ENCODE measurements around the gene MAP3K10.
A peak's percentile ranks its signal among the peaks of the same experiment; 100 is the strongest.

The MAP3K10 gene

DNA sequence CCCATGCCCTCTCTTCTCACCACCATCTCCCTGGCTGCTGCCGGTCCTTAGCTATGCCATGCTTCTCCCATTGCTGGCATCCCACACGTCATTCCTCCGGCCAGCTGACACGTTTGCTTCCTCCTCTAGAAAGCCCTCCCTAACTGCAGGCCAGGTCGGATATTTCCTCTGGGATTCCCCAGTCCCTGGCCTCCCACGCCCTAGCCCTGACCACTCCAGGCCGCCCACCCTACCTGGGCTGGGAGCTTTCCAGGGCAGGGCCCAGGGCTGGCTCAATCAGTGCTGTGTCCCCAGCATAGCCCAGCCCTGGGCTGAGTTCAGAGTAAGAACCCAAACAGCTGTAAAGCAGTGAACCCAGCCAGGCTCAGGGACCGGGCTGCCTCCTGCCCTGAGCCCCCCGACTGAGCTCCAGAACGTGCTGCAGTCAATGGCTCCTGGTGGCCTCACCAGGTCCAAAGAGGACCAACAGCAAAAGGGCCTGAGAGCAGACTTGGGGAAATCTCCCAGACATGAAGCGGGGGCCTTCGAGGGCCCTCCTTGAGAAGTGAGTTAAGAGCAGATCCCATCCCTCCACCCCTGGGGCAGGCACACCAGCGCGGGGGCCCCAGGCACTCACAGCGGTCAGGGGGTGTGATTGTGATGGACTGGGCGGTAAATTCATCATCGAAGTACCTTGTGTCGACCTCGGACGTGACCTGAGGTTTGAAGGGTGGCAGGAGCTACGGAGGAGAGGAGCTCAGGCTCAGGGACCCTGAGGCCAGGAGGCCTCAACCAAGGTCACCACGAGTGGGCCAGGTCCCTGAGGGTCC, 43.4 kb downstream of the MAP3K10 start:
- Histone ChIP-seq H3K9me3 (ENCODE audit: control insufficient read depth, insufficient read depth, low read depth, low read length) (no peaks in the 10 kb centered on the region), H3K4me3 (ENCODE audit: low read depth, low read length) (no peak overlapping the region), H3K27ac (ENCODE audit: extremely low read depth, low read depth, low read length) (no peak overlapping the region), H3K4me1 (ENCODE audit: control insufficient read depth, insufficient read depth, low read length) (peaks cover 9% of the 10 kb centered on the region), H3K36me3 (ENCODE audit: control insufficient read depth in 2 of 2, insufficient read depth in 1 of 2, low read length in 2 of 2) (peaks cover 52 to 65% of the 10 kb centered on the region in 2 experiments)
- TF ChIP-seq, protein P1, sequence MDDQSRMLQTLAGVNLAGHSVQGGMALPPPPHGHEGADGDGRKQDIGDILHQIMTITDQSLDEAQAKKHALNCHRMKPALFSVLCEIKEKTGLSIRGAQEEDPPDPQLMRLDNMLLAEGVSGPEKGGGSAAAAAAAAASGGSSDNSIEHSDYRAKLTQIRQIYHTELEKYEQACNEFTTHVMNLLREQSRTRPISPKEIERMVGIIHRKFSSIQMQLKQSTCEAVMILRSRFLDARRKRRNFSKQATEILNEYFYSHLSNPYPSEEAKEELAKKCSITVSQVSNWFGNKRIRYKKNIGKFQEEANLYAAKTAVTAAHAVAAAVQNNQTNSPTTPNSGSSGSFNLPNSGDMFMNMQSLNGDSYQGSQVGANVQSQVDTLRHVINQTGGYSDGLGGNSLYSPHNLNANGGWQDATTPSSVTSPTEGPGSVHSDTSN (CRISPR knock-in tag; IDR thresholded peaks at IDR 0.05), result no peak
- TF ChIP-seq EGR2 (tag by site-specific recombination; IDR thresholded peaks at IDR 0.05; ENCODE audit: low read depth), result peak; percentile 73
- TF ChIP-seq GLIS1 (tag by site-specific recombination; IDR thresholded peaks at IDR 0.05), result peak; percentile 56
- TF ChIP-seq, protein P2, sequence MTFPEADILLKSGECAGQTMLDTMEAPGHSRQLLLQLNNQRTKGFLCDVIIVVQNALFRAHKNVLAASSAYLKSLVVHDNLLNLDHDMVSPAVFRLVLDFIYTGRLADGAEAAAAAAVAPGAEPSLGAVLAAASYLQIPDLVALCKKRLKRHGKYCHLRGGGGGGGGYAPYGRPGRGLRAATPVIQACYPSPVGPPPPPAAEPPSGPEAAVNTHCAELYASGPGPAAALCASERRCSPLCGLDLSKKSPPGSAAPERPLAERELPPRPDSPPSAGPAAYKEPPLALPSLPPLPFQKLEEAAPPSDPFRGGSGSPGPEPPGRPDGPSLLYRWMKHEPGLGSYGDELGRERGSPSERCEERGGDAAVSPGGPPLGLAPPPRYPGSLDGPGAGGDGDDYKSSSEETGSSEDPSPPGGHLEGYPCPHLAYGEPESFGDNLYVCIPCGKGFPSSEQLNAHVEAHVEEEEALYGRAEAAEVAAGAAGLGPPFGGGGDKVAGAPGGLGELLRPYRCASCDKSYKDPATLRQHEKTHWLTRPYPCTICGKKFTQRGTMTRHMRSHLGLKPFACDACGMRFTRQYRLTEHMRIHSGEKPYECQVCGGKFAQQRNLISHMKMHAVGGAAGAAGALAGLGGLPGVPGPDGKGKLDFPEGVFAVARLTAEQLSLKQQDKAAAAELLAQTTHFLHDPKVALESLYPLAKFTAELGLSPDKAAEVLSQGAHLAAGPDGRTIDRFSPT (tag by site-specific recombination; IDR thresholded peaks at IDR 0.05), result 0 out of 2 replicates have a peak, but pooled peaks have one; percentile 4
- TF ChIP-seq ZNF157 (tag by site-specific recombination; IDR thresholded peaks at IDR 0.05), result no peak
- TF ChIP-seq ZNF571 (tag by site-specific recombination; IDR thresholded peaks at IDR 0.05), result no peak
- peak; percentile 43 for TF ChIP-seq ZFHX2 (tag by site-specific recombination; conservative IDR thresholded peaks at IDR 0.05)
- ChIA-PET CTCF (interaction anchor here (0.6 to 0.9 kb wide), 4 partner anchors 95 to 440 kb away, joined by 3 to 5 read pairs (median 4); no protein-coding TSS in a partner anchor), POLR2A (interaction anchor here (0.7 kb wide), 1 partner anchor 80 kb away, joined by 4 read pairs; no protein-coding TSS in a partner anchor)

DNA sequence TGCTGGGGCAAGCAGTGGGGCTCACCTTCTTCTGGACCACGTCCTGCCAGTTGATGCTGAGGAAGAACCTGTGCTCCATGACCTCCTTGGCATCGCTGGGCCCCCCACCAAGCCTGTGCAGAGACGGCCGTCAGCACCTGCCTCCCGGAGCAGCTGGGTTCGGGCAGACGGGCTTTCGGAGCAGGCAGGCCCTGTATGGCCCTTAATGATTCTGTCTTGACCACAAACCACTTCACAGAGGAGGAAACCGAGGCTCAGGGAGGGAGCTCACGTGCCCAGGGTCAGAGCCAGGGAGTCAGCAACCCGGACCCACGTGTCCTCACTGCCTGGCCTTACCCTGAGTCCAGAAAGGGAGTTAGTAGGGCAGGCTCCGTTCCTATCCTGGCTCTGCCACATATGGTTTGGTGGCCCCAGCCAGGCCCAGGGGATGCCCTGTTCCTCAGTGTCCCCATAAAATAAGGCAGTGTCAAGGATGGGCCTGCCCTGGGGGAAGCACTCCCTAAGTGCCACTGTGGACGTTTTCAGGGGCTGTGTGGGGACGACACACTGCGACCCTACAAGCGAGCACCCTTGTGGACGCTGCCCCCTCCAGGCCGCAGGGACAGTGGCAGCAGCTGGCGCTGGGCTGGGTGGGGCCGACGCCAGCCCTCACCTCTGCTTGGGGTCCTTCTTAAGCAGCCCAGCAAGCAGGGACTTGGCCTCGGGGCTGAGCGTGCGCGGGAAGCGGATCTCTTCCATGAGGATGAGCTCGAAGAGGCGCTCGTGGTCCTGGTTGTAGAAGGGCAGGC, 44.2 kb downstream of the MAP3K10 start:
- ChIA-PET CTCF (interaction anchor here (0.6 to 0.9 kb wide), 4 partner anchors 95 to 441 kb away, joined by 3 to 5 read pairs (median 4); no protein-coding TSS in a partner anchor), POLR2A (no interaction called here)
- Histone ChIP-seq H3K27ac (ENCODE audit: extremely low read depth, low read depth, low read length) (no peak overlapping the region), H3K9me3 (ENCODE audit: control insufficient read depth, insufficient read depth, low read depth, low read length) (no peaks in the 10 kb centered on the region), H3K4me3 (ENCODE audit: low read depth, low read length) (no peak overlapping the region), H3K36me3 (ENCODE audit: control insufficient read depth in 2 of 2, insufficient read depth in 1 of 2, low read length in 2 of 2) (peaks cover 59 to 73% of the 10 kb centered on the region in 2 experiments), H3K4me1 (ENCODE audit: control insufficient read depth, insufficient read depth, low read length) (peaks cover 8% of the 10 kb centered on the region; the same call in 1 of the 2 replicates)
- TF ChIP-seq, protein P3, sequence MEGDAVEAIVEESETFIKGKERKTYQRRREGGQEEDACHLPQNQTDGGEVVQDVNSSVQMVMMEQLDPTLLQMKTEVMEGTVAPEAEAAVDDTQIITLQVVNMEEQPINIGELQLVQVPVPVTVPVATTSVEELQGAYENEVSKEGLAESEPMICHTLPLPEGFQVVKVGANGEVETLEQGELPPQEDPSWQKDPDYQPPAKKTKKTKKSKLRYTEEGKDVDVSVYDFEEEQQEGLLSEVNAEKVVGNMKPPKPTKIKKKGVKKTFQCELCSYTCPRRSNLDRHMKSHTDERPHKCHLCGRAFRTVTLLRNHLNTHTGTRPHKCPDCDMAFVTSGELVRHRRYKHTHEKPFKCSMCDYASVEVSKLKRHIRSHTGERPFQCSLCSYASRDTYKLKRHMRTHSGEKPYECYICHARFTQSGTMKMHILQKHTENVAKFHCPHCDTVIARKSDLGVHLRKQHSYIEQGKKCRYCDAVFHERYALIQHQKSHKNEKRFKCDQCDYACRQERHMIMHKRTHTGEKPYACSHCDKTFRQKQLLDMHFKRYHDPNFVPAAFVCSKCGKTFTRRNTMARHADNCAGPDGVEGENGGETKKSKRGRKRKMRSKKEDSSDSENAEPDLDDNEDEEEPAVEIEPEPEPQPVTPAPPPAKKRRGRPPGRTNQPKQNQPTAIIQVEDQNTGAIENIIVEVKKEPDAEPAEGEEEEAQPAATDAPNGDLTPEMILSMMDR (tag by site-specific recombination; IDR thresholded peaks at IDR 0.05), result peak; percentile 58; the same call in 1 of the 2 replicates
- TF ChIP-seq ZNF792 (tag by site-specific recombination; IDR thresholded peaks at IDR 0.05), result no peak
- TF ChIP-seq ZNF561 (tag by site-specific recombination; IDR thresholded peaks at IDR 0.05; ENCODE audit: borderline replicate concordance), result no peak

DNA sequence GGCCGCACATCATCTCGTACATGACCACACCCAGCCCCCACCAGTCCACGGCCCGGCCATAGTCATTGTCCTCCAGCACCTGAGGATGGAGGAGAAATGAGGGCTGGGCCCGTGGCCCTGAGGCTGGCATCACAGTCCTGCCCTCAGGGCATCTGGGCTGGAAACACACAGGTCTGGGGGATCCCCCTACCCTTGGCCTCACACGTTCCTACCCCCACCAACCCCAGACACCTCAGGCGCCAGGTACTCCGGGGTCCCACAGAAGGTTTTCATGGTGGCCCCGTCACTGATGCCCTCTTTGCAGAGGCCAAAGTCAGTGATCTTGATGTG, 44.8 kb downstream of the MAP3K10 start:
- Histone ChIP-seq H3K4me1 (ENCODE audit: control insufficient read depth, insufficient read depth, low read length) (0 out of 2 replicates have a peak, but pooled peaks cover 8% of the 10 kb centered on the region), H3K36me3 (ENCODE audit: control insufficient read depth in 2 of 2, insufficient read depth in 1 of 2, low read length in 2 of 2) (peaks cover 60 to 79% of the 10 kb centered on the region in 2 experiments), H3K27ac (ENCODE audit: extremely low read depth, low read depth, low read length) (no peak overlapping the region), H3K4me3 (ENCODE audit: low read depth, low read length) (no peak overlapping the region), H3K9me3 (ENCODE audit: control insufficient read depth, insufficient read depth, low read depth, low read length) (no peaks in the 10 kb centered on the region)
- ChIA-PET POLR2A (no interaction called here), CTCF (interaction anchor here (0.6 kb wide), 1 partner anchor 312 kb away, joined by 3 read pairs; no protein-coding TSS in a partner anchor)
- TF ChIP-seq, protein P4, sequence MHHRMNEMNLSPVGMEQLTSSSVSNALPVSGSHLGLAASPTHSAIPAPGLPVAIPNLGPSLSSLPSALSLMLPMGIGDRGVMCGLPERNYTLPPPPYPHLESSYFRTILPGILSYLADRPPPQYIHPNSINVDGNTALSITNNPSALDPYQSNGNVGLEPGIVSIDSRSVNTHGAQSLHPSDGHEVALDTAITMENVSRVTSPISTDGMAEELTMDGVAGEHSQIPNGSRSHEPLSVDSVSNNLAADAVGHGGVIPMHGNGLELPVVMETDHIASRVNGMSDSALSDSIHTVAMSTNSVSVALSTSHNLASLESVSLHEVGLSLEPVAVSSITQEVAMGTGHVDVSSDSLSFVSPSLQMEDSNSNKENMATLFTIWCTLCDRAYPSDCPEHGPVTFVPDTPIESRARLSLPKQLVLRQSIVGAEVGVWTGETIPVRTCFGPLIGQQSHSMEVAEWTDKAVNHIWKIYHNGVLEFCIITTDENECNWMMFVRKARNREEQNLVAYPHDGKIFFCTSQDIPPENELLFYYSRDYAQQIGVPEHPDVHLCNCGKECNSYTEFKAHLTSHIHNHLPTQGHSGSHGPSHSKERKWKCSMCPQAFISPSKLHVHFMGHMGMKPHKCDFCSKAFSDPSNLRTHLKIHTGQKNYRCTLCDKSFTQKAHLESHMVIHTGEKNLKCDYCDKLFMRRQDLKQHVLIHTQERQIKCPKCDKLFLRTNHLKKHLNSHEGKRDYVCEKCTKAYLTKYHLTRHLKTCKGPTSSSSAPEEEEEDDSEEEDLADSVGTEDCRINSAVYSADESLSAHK (tag by site-specific recombination; IDR thresholded peaks at IDR 0.05), result no peak
- TF ChIP-seq, protein P5, sequence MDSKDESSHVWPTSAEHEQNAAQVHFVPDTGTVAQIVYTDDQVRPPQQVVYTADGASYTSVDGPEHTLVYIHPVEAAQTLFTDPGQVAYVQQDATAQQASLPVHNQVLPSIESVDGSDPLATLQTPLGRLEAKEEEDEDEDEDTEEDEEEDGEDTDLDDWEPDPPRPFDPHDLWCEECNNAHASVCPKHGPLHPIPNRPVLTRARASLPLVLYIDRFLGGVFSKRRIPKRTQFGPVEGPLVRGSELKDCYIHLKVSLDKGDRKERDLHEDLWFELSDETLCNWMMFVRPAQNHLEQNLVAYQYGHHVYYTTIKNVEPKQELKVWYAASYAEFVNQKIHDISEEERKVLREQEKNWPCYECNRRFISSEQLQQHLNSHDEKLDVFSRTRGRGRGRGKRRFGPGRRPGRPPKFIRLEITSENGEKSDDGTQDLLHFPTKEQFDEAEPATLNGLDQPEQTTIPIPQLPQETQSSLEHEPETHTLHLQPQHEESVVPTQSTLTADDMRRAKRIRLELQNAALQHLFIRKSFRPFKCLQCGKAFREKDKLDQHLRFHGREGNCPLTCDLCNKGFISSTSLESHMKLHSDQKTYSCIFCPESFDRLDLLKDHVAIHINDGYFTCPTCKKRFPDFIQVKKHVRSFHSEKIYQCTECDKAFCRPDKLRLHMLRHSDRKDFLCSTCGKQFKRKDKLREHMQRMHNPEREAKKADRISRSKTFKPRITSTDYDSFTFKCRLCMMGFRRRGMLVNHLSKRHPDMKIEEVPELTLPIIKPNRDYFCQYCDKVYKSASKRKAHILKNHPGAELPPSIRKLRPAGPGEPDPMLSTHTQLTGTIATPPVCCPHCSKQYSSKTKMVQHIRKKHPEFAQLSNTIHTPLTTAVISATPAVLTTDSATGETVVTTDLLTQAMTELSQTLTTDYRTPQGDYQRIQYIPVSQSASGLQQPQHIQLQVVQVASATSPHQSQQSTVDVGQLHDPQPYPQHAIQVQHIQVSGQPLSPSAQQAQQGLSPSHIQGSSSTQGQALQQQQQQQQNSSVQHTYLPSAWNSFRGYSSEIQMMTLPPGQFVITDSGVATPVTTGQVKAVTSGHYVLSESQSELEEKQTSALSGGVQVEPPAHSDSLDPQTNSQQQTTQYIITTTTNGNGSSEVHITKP (tag by site-specific recombination; IDR thresholded peaks at IDR 0.05), result no peak
- TF ChIP-seq, protein P6, sequence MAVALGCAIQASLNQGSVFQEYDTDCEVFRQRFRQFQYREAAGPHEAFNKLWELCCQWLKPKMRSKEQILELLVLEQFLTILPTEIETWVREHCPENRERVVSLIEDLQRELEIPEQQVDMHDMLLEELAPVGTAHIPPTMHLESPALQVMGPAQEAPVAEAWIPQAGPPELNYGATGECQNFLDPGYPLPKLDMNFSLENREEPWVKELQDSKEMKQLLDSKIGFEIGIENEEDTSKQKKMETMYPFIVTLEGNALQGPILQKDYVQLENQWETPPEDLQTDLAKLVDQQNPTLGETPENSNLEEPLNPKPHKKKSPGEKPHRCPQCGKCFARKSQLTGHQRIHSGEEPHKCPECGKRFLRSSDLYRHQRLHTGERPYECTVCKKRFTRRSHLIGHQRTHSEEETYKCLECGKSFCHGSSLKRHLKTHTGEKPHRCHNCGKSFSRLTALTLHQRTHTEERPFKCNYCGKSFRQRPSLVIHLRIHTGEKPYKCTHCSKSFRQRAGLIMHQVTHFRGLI (tag by site-specific recombination; IDR thresholded peaks at IDR 0.05), result no peak
- TF ChIP-seq ZNF133 (tag by site-specific recombination; IDR thresholded peaks at IDR 0.05), result no peak
